CD4-positive, alpha-beta memory T cell (primary cell): ENCODE data around the gene RNF182. TPM values are rescaled to one million over a fixed set of nuclear protein-coding genes. Genes with fewer than 3 reads are reported as not detected.

ENCODE experiments used
- CTCF ChIA-PET: fragments of 350-600 bp; sonication (Branson Sonifier 250); formaldehyde crosslinking; loops from one replicate; lab custom pipeline; 2021; ENCODE audit warnings: inconsistent platforms; ENCODE audit not compliant: partially characterized antibody; lab: Charles Lee
- POLR2A ChIA-PET: fragments of 350-600 bp; sonication (Branson Sonifier 250); formaldehyde crosslinking; loops from one replicate; lab custom pipeline; 2021; ENCODE audit not compliant: partially characterized antibody; lab: Charles Lee
- DNase-seq, 5 donors: peaks; one replicate each; pipeline versions ENCODE4 v3.0.0 to v3.0.0-alpha.2; 2020 to 2022; ENCODE audit warnings: mixed read lengths in 1 of 5
- H3K27ac ChIP-seq: one replicate; pipeline ENCODE4 v1.7.0; 2013; ENCODE audit warnings: low read depth, low read length
- H3K27me3 ChIP-seq: 2 replicates; pipeline ENCODE4 v1.7.0; 2013; ENCODE audit warnings: mild to moderate bottlenecking, low read length, moderate library complexity; ENCODE audit not compliant: insufficient read depth
- H3K36me3 ChIP-seq: 2 replicates; pipeline ENCODE4 v1.7.0; 2013; ENCODE audit warnings: mild to moderate bottlenecking, low read length, moderate library complexity; ENCODE audit not compliant: insufficient read depth
- H3K4me1 ChIP-seq: 2 replicates; pipeline ENCODE4 v1.7.0; 2013; ENCODE audit warnings: mild to moderate bottlenecking, low read length, moderate library complexity; ENCODE audit not compliant: insufficient read depth
- H3K4me3 ChIP-seq, 2 donors: one replicate each; pipeline ENCODE4 v1.7.0; 2013; ENCODE audit warnings: low read length in 2 of 2, mild to moderate bottlenecking in 1 of 2
- H3K9me3 ChIP-seq, 2 donors: one replicate each; pipeline ENCODE4 v1.7.0; 2013; ENCODE audit warnings: low read length in 2 of 2, control low read depth in 1 of 2; ENCODE audit not compliant: control insufficient read depth in 1 of 2
- H3K27ac Mint-ChIP-seq, 7 donors: one replicate each; pipeline ENCODE4 v1.8.0; 2020 to 2021; ENCODE audit warnings: mixed read lengths in 7 of 7, mild to moderate bottlenecking in 6 of 7, inconsistent platforms in 3 of 7, moderate library complexity in 3 of 7
- H3K27me3 Mint-ChIP-seq, 2 donors: one replicate each; pipeline ENCODE4 v1.8.0; 2020 to 2021; ENCODE audit warnings: mixed read lengths in 2 of 2
- H3K36me3 Mint-ChIP-seq, 2 donors: one replicate each; pipeline ENCODE4 v1.8.0; 2020 to 2021; ENCODE audit warnings: mixed read lengths in 2 of 2, inconsistent platforms in 1 of 2, mild to moderate bottlenecking in 1 of 2
- H3K4me1 Mint-ChIP-seq, 4 donors: one replicate each; pipeline ENCODE4 v1.8.0; 2020 to 2021; ENCODE audit warnings: mixed read lengths in 4 of 4, mild to moderate bottlenecking in 1 of 4
- H3K4me3 Mint-ChIP-seq, 8 donors: one replicate each; pipeline ENCODE4 v1.8.0; 2020 to 2021; ENCODE audit warnings: mixed read lengths in 8 of 8, mild to moderate bottlenecking in 7 of 8, moderate library complexity in 6 of 8, inconsistent platforms in 3 of 8
- H3K9me3 Mint-ChIP-seq, 8 donors: one replicate each; pipeline ENCODE4 v1.8.0; 2020 to 2021; ENCODE audit warnings: mixed read lengths in 8 of 8, mild to moderate bottlenecking in 5 of 8, inconsistent platforms in 3 of 8, moderate library complexity in 1 of 8
- intact Hi-C: fragments of 100-400 bp; cut with micrococcal nuclease; formaldehyde crosslinking; loops from one replicate; pipeline ENCODE4 v1.15.1; 2023
- polyA plus RNA-seq, 2 donors: library from polyadenylated mRNA; unstranded; fragments of 300-500 nt; fragmentation: Illumina TruSeq; gene quantifications; one replicate each; pipeline ENCODE4 v1.2.3, GENCODE V29; 2021
- total RNA-seq, 2 experiments: library from RNA; stranded (reverse); gene quantifications; one replicate each; pipeline ENCODE4 v1.2.3, GENCODE V29; 2021

The RNF182 gene
- total and polyA plus RNA-seq, 4 experiments from 2014 or later: not detected

DNA sequence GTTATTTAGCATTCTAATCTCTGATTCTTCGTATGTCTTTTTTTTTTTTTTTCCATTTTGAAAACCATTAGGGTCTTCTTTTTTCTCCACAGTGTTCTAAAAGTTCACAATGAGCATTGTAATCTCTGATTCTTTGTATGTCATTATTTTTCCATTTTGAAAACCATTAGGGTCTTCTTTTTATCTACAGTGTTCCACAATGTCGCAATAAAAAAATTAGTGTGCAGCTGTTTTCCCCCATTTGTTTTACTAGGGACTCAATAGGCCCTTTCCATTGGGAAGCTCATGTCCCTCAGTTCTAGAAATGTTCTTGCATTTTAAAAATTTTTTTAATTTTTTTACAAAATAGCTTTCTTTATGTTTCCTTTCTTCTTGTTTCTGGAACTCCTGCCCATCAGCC lies 64.2 kb downstream of the RNF182 start:
- no peak overlapping the region for H3K27ac Mint-ChIP-seq
- no peaks in the 10 kb centered on the region for H3K9me3 ChIP-seq
- CTCF ChIA-PET: interaction anchor here (0.7 kb wide), 2 partner anchors 9 to 32 kb away, joined by 3 to 5 read pairs; no protein-coding TSS in a partner anchor
- peaks cover 34 to 40% of the 10 kb centered on the region in 2 donors for H3K27me3 Mint-ChIP-seq
- peaks cover 6% of the 10 kb centered on the region for H3K27me3 ChIP-seq
- H3K9me3 Mint-ChIP-seq: no peaks in the 10 kb centered on the region
- no peak for DNase-seq
- no peaks in the 10 kb centered on the region for H3K36me3 ChIP-seq
- intact Hi-C loops: no loop called here
- no peaks in the 10 kb centered on the region for H3K4me1 ChIP-seq
- no peak overlapping the region for H3K4me3 Mint-ChIP-seq
- no peaks in the 10 kb centered on the region for H3K4me1 Mint-ChIP-seq
- H3K27ac ChIP-seq: no peak overlapping the region
- H3K36me3 Mint-ChIP-seq: no peaks in the 10 kb centered on the region
- POLR2A ChIA-PET: no interaction called here
- H3K4me3 ChIP-seq: no peak overlapping the region

DNA sequence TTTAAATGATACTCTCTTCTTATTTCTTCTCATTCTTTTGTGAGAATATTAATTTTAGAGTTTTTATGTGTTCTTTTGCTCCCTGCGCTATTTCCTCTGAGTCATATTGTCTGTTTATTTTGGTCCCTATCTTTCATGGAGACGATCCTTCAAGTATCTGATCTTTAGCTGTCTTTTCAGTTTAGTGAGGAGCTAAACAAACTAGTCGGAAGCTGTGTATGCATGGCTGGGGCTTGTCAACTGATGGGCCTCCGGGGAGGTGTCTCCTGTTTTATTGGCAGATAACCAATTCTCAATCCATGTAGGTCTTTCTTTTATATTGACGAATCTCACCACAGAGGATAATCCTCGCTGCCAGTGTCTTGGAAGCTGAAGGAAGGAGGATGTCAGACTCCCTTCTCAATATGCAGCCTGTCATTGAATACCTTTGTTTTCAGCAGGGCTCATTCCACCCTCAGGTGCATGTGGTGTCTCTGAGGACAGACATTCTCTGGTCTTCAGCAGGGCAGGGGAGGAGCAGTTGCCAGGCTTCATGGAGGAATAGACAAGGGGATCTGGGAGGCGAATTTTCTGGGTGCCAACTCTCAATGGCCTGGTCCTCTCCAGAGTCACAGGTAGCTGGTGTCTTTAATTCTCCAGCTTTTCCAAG lies 64.9 kb downstream of the RNF182 start:
- intact Hi-C loops: no loop called here
- no peak overlapping the region for H3K4me3 ChIP-seq
- Mint-ChIP-seq H3K27ac (no peak overlapping the region), H3K36me3 (no peaks in the 10 kb centered on the region), H3K27me3 (peaks cover 34 to 37% of the 10 kb centered on the region in 2 donors), H3K9me3 (no peaks in the 10 kb centered on the region), H3K4me1 (no peaks in the 10 kb centered on the region), H3K4me3 (no peak overlapping the region)
- no peaks in the 10 kb centered on the region for H3K36me3 ChIP-seq
- CTCF ChIA-PET: interaction anchor here (0.7 kb wide), 1 partner anchor 31 kb away, joined by 5 read pairs; no protein-coding TSS in a partner anchor
- peaks cover 6% of the 10 kb centered on the region for H3K27me3 ChIP-seq
- H3K4me1 ChIP-seq: no peaks in the 10 kb centered on the region
- no peak overlapping the region for H3K27ac ChIP-seq
- H3K9me3 ChIP-seq: no peaks in the 10 kb centered on the region
- POLR2A ChIA-PET: no interaction called here
- DNase-seq: no peak

DNA sequence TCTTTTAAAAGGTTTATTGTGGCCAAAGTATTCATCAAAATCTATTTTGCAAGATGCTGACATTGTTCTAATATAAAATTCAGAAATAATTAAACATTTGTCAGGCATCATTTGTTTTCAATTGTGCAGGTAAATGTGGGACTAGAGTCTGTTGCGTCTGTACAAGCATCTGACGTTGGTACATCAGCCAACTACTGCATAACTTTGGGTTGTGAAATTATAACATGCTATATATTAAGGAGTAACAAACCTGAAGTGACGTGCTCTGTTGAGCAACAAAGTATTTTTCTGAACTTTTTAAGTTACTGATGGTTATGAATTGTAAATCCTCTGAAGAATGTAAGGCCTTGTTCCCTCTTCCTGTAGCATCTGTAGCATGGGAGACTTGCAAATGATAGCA lies 66.0 kb downstream of the RNF182 start:
- no peaks in the 10 kb centered on the region for H3K36me3 ChIP-seq
- ChIA-PET CTCF (no interaction called here), POLR2A (no interaction called here)
- intact Hi-C loops: no loop called here
- H3K27me3 ChIP-seq: peaks cover 6% of the 10 kb centered on the region
- H3K27ac ChIP-seq: no peak overlapping the region
- Mint-ChIP-seq H3K27me3 (peaks cover 30 to 42% of the 10 kb centered on the region in 2 donors), H3K4me1 (no peaks in the 10 kb centered on the region), H3K4me3 (no peak overlapping the region), H3K9me3 (no peaks in the 10 kb centered on the region), H3K36me3 (no peaks in the 10 kb centered on the region), H3K27ac (no peak overlapping the region)
- DNase-seq: no peak
- H3K4me1 ChIP-seq: no peaks in the 10 kb centered on the region
- H3K9me3 ChIP-seq: no peaks in the 10 kb centered on the region
- H3K4me3 ChIP-seq: no peak overlapping the region

DNA sequence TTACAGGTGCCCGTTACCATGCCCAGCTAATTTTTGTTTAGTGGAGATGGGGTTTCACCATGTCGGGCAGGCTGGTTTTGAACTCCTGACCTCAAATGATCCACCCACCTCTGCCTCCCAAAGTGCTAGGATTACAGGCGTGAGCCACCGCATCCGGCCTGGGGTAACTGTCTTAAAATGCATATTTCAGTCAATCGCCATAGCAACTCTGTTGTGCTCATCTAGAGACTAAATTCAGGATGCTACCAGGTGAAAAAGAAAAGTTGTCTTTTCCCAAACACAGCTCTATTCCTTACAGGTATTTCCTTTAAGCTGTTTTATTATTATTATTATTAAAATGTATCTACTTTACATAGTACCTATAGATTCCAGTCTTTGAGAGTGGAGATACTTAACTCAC lies 66.6 kb downstream of the RNF182 start:
- Mint-ChIP-seq H3K4me1 (no peaks in the 10 kb centered on the region), H3K9me3 (no peaks in the 10 kb centered on the region), H3K27ac (no peak overlapping the region), H3K27me3 (peaks cover 28 to 44% of the 10 kb centered on the region in 2 donors), H3K36me3 (no peaks in the 10 kb centered on the region), H3K4me3 (no peak overlapping the region)
- H3K4me1 ChIP-seq: no peaks in the 10 kb centered on the region
- DNase-seq: no peak
- intact Hi-C loops: no loop called here
- H3K27ac ChIP-seq: no peak overlapping the region
- no peaks in the 10 kb centered on the region for H3K36me3 ChIP-seq
- H3K27me3 ChIP-seq: peaks cover 5% of the 10 kb centered on the region
- H3K4me3 ChIP-seq: no peak overlapping the region
- H3K9me3 ChIP-seq: no peaks in the 10 kb centered on the region
- POLR2A ChIA-PET: no interaction called here
- CTCF ChIA-PET: interaction anchor here (0.7 kb wide), 1 partner anchor 46 kb away, joined by 3 read pairs; no protein-coding TSS in a partner anchor

DNA sequence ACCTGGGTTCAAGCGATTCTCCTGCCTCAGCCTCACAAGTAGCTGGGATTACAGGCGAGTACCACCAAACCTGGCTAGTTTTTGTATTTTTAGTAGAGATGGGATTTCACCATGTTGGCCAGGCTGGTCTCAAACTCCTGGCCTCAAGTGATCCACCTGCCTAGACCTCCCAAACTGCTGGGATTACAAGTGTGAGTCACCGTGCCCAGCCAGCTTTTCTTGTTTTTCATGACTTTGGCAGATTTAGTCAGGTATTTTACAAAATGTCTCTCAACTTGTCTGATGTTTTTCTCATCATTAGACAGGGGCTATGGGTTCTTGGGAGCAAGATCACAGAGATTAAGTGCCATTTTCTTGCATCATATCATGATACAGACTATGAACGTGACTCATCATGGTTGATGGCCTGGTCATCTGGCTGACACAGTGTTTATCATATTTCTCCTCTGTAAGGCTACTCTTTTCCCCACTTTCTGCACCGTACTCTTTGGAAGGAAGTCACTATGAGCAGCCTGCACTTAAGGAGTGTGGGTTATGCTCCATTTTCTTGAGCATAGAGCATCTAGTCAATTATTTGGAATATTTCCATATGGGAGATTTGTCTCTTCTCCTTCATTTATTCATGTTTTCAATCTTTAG lies 67.8 kb downstream of the RNF182 start:
- H3K36me3 Mint-ChIP-seq: no peaks in the 10 kb centered on the region
- H3K4me3 Mint-ChIP-seq: no peak overlapping the region
- POLR2A ChIA-PET: no interaction called here

DNA sequence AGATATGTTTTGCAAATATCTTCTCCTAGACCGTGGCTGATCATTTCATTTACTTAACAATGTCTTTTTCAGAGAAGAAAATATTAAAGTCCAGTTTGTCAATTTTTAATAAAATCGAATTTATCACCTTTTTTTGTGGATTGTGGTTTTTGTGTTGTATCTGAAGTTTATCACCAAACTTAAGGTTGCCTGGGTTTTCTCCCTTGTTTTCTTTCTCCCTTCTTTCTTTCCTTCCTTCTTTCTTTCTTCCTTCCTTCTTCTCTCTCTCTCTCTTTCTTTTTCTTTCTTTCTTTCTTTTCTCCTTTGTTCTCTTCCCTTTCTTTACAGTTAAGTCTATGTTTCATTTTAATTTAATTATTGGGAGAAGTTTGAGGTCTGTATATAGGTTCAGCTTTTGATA lies 68.7 kb downstream of the RNF182 start:
- Mint-ChIP-seq H3K4me1 (no peaks in the 10 kb centered on the region), H3K9me3 (peaks cover 0 to 2% (median 0%) of the 10 kb centered on the region in 8 donors), H3K36me3 (no peaks in the 10 kb centered on the region), H3K27me3 (peaks cover 33 to 44% of the 10 kb centered on the region in 2 donors), H3K4me3 (no peak overlapping the region), H3K27ac (no peak overlapping the region)
- intact Hi-C loops: no loop called here
- no peak overlapping the region for H3K4me3 ChIP-seq
- ChIA-PET CTCF (no interaction called here), POLR2A (no interaction called here)
- DNase-seq: no peak
- H3K4me1 ChIP-seq: no peaks in the 10 kb centered on the region
- H3K9me3 ChIP-seq: no peaks in the 10 kb centered on the region
- no peaks in the 10 kb centered on the region for H3K36me3 ChIP-seq
- H3K27ac ChIP-seq: no peak overlapping the region
- H3K27me3 ChIP-seq: no peaks in the 10 kb centered on the region

More for the DNA sequence above, 67.8 kb downstream of the RNF182 start:
- DNase-seq: no peak
- Mint-ChIP-seq H3K27ac (no peak overlapping the region), H3K4me1 (no peaks in the 10 kb centered on the region), H3K9me3 (no peaks in the 10 kb centered on the region), H3K27me3 (peaks cover 31 to 46% of the 10 kb centered on the region in 2 donors)
- no peaks in the 10 kb centered on the region for H3K9me3 ChIP-seq
- CTCF ChIA-PET: no interaction called here
- no peaks in the 10 kb centered on the region for H3K36me3 ChIP-seq
- H3K27me3 ChIP-seq: no peaks in the 10 kb centered on the region
- H3K4me3 ChIP-seq: no peak overlapping the region
- H3K27ac ChIP-seq: no peak overlapping the region
- H3K4me1 ChIP-seq: no peaks in the 10 kb centered on the region
- intact Hi-C loops: no loop called here

DNA sequence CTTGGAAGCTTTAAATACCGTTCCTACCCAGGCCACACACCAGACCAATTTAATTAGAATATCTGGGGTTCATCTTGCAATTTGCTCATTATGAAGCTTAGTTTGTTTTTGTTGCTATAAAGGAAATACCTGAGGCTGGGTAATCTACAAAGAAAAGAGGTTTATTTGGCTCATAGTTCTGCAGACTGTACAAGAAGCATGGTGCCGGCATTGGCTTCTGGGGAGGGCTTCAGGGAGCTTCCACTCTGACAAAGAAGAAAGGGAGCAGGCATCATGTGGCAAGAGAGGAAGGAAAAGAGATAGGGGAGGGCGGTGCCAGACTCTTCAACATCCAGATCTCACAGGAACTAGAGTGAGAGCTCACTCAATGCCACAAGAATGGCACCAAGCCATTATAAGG lies 73.6 kb downstream of the RNF182 start:
- Mint-ChIP-seq H3K36me3 (no peaks in the 10 kb centered on the region), H3K4me3 (no peak overlapping the region), H3K27ac (no peak overlapping the region), H3K27me3 (peaks cover 23 to 27% of the 10 kb centered on the region in 2 donors), H3K4me1 (peaks cover 0 to 2% (median 0%) of the 10 kb centered on the region in 4 donors), H3K9me3 (peaks cover 0 to 2% (median 0%) of the 10 kb centered on the region in 8 donors)
- Histone ChIP-seq H3K4me3 (no peak overlapping the region), H3K36me3 (no peaks in the 10 kb centered on the region), H3K27me3 (no peaks in the 10 kb centered on the region), H3K9me3 (no peaks in the 10 kb centered on the region), H3K27ac (no peak overlapping the region), H3K4me1 (no peaks in the 10 kb centered on the region)
- intact Hi-C loops: no loop called here
- DNase-seq: no peak
- CTCF ChIA-PET: interaction anchor here (0.6 kb wide), 1 partner anchor 10 kb away, joined by 3 read pairs; no protein-coding TSS in a partner anchor
- POLR2A ChIA-PET: no interaction called here
